CD4-positive, alpha-beta T cell treated with Interleukin-4 for 4 hours (primary cell): Measurements from ENCODE around the gene SLC15A3.

Experiments used
- DNase-seq: peaks from one replicate; pipeline ENCODE4 v3.0.0-alpha.2; 2020

Gene SLC15A3

GRCh38 chr11:60944490-60945294 is 7.3 kb downstream of the SLC15A3 start:
- DNase-seq, result no peak

GRCh38 chr11:60942970-60943565 is 8.9 kb downstream of the SLC15A3 start:
- no peak for DNase-seq

DNA sequence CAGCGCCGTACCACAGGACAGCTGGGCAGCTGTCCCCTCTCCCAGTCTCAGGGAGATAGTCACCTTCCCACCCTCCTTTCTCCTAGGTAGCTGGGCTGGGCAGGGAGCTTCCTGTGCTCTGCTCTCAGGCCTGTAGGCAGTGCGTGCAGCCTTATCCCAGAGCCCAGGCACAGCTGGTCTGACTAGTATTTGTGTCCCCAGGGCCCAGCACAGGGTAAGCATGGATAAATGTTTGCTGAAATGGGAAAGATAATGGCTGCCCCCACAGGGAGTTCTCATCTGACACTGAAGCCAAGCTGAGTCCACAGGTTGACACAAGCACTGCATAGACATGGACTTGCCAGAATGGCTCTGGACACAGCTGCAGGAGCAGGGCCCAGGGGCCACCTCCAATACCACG is 9.8 kb downstream of the SLC15A3 start:
- DNase-seq, result no peak

DNA sequence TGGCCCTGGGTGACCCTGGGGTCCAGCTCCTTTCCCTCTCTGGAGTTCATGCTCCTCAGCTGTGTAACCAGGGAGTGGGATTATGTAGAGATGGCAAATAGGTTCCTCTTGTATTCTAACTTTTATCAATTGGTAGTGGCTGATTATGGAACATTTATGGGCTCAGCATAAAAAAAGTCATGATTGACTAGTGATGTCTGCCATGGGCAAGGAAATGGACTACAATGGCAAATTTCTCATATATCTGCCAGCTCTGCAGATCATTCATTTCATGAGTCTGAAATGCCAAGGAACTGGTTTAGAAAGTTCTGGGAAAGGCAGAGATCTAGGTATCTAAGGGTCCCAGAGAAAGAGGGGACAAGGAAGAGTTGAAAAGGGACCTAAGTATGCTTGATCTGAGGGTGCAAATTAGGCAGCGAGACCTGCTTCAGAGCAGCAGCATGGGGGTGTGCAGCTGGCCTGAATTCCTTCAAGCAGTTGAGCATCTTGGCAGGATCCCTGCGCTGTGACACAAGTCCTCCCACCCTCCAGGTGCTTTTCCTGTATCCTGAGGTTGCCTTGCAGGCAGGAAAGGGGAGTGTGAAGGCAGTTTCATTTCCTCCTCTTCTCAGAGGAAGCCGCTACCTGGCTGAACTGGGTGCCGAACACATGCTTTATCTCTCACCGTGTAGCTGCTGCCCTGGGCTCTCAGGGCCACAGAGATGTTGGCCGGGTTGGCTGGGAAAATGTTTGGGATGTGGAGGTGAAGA is 10.4 kb downstream of the SLC15A3 start:
- DNase-seq, result no peak

GRCh38 chr11:60939855-60940254 is 12.1 kb downstream of the SLC15A3 start:
- no peak for DNase-seq

- no peak for DNase-seq
These were observed 12.7 kb downstream of the SLC15A3 start for GRCh38 chr11:60939301-60939700.

DNA sequence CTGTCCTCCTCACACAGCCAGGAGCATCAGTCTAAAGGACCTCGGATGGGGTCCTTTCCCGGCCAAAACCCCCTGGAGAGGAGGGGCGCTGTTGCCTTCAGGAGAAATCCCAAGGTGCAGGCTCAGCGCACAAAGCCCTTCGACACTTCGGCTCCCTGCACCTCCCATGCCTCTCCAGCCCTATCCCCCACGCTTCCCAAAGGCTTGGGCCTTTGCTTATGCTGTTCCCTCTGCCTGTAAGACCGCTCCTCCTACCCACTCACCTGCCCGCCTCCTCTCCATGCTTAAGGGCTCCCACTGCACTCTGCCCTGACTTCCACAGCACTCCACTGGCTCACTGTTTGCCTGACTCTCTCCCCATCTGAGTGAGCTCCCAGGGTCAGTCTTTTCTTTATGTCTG is 13.5 kb downstream of the SLC15A3 start:
- DNase-seq, result no peak

DNA sequence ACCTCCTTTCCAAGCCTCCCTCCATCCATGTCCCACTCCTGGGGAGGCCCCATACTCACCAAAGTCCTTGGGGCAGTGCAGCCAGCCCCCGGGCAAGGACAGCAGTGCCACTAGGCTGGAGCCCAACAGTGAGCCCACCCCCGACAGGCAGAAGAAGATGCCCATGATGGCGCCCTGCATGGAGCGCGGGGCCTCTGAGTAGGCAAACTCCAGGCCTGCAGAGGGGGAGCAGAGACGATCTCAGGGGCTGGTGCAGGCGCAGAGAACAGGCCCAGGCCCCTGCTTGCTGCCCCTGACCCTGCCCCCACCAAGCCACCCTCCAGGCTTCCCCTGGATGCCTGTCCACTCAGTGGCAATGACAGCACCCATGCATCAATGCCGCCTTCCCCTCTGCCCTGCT is 14.2 kb downstream of the SLC15A3 start:
- DNase-seq, result no peak

- no peak for DNase-seq
These were observed 14.8 kb downstream of the SLC15A3 start for GRCh38 chr11:60937144-60937527.

DNA sequence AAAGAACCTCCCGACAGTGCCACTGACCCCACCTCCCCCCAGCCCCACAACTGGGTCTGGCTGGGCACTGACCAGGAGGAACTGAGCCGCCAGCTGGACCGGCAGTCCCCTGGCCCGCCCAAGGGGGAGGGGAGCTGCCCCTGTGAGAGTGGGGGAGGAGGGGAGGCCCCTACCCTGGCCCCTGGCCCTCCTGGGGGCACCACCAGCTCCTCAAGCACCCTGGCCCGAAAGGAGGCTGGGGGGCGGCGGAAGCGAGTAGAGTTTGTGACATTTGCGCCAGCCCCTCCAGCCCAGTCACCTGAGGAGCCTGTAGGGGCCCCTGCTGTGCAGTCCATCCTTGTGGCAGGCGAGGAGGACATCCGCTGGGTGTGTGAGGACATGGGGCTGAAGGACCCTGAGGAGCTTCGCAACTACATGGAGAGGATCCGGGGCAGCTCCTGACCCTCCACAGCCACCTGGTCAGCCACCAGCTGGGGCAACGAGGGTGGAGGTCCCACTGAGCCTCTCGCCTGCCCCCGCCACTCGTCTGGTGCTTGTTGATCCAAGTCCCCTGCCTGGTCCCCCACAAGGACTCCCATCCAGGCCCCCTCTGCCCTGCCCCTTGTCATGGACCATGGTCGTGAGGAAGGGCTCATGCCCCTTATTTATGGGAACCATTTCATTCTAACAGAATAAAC is 15.4 kb downstream of the SLC15A3 start:
- no peak for DNase-seq

DNA sequence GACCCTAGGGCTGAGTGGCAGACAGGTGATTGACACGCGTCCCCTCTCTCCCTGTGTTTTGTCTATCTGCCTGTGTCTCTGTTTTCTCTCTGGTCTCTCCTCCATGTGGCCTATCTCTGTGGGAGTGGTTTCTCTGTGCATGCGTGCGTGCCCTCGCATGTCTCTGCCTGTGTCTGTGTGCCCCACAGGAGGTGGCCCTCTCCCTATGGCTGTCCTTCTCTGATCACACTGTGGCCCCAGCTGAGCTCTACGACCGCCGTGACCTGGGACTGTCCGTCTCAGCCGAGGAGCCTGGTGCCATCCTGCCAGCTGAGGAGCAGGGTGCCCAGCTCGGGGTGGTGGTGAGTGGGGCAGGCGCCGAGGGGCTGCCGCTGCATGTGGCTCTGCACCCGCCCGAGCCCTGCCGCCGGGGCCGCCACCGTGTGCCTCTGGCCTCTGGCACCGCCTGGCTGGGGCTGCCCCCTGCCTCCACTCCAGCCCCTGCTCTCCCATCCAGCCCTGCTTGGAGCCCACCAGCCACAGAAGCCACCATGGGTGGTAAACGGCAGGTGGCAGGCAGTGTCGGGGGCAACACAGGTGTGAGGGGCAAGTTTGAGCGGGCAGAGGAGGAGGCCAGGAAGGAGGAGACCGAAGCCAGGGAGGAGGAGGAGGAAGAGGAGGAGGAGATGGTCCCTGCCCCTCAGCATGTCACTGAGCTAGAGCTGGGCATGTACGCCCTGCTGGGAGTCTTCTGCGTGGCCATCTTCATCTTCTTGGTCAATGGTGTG is 16.1 kb downstream of the SLC15A3 start:
- no peak for DNase-seq

DNA sequence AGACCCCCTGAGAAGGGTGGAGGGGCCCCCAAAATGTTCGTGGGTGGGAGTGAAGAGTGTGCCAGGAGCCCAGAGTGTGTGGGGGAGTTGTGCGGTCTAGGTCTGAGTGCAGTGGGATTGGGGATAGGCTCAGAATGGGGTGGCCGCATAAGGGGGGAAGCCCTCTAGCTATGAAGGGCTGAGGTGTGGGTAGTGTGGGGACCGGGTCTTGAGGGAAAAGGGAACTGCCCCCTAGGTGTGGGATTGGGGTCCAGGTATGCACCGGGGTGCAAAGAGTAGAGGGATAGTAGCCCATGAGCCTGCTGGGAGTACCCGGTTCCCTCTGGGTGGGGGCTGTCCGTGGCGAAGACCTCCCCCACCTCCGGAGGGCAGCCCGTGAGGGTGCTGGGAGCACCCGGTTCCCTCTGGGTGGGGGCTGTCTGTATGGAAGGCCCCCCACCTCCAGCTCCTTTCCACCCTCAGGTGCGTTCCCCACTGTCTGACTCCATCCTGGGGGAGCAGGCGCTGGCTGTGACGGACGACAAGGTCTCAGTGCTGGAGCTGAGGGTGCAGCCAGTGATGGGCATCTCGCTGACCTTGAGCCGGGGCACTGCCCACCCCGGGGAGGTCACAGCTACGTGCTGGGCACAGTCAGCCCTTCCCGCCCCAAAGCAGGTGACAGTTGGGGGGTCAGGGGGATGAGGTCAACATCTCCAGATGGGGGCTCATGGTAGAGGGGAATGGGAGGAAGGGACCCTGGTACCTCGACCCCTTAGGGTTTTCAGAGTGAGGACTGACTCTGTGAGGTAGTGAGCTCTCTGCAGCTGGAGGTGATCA is 17.0 kb downstream of the SLC15A3 start:
- DNase-seq, result no peak

- no peak for DNase-seq
These were observed 17.7 kb downstream of the SLC15A3 start for GRCh38 chr11:60934124-60934789.

DNA sequence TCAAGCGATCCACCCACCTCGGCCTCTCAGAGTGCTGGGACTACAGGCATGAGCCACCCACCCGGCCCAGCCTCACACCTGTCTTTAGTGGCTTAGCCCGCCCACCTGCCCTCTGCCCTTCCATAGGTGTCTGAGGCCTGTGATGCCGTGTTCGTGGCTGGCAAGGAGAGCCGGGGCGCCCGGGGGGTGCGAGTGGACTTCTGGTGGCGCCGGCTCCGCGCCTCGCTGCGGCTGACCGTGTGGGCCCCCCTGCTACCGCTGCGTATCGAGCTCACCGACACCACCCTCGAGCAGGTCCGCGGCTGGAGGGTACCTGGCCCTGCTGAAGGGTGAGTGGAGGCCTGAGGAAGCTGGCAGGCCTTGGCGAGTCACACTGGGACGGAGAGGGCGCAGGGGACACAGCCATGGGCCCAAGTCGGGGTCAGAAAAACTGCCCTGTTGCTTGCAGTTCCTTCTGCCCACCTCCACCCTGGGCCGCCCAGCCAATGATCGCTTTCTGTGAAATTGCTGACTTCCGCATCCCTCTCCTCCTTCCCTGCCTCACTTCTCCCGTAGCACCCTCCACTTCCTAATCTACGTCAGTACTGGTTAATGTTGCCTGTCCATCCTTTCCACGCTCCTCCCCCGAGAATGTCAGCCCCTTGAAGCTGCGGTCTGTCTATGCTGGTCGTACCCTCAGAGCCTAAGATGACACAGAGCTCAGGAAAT is 18.4 kb downstream of the SLC15A3 start:
- DNase-seq, result no peak

GRCh38 chr11:60932605-60933356 is 19.2 kb downstream of the SLC15A3 start:
- no peak for DNase-seq

DNA sequence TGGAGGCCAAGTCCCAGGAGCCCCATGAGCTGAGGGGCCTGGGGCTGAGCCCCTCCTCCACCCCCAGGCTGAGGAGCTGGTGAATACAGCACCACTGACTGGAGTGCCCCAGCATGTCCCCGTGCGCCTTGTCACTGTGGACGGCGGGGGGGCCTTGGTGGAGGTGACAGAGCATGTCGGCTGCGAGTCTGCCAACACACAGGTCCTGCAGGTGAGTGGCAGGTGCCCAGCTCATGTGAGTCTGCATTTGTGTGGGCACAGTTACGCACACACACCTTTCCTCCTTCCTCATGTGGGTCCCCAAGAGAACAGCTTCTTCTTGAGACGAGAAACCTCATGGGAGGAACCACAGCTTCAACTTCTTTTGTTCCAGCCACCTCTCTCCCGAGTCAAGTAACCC is 20.1 kb downstream of the SLC15A3 start:
- DNase-seq, result no peak

DNA sequence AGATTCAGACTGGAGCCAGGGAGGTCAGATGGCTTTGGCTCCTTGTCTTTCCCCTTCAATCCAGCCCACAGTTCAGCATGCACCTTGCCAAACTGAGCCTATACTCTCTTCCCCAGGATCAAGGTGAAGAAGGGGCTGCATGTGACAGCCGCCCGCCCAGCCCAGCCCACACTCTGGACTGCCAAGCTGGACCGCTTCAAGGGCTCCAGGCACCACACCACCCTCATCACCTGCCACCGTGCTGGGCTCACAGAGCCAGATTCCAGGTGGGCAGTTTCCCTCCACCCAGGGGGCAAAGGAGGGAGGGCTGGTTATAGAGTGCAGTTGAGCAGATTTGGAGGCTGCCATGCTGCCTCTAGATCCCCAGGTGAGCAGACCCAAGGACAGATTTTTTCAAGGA is 21.6 kb downstream of the SLC15A3 start:
- no peak for DNase-seq

GRCh38 chr11:60929764-60930163 is 22.2 kb downstream of the SLC15A3 start:
- DNase-seq, result no peak

GRCh38 chr11:60928563-60929001 is 23.4 kb downstream of the SLC15A3 start:
- DNase-seq, result no peak

GRCh38 chr11:60927600-60927999 is 24.4 kb downstream of the SLC15A3 start:
- no peak for DNase-seq
